GM19468 (cell line): ENCODE data around the gene SNCB.

Source experiments
- ATAC-seq: cut with Tn5 transposase; IDR thresholded peaks from one replicate; pipeline ENCODE4 v1.9.1; 2021; ENCODE audit warnings: mild to moderate bottlenecking, moderate library complexity, moderate number of reproducible peaks; ENCODE audit not compliant: unreplicated experiment; ENCODE audit errors: extremely low read depth

SNCB gene

DNA sequence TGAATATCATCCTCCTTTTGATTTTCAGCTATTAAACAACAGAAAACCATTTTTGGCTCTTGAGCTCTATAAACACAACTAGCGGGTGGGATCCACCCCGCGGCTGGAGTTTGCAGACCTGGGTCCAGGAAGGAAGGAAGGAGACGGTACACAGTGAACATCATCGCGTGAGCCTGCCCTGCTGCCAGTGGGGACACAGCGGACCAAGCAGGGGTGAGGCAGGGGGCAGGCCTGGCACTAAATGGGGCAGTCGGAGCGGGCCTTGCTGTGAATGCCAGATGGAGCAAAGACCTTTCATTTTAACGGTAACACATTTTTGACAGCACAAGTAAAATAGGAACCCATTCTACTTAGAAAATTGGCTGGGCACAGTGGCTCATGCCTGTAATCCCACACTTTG lies 31.3 kb upstream of the SNCB start:
- no peak for ATAC-seq

DNA sequence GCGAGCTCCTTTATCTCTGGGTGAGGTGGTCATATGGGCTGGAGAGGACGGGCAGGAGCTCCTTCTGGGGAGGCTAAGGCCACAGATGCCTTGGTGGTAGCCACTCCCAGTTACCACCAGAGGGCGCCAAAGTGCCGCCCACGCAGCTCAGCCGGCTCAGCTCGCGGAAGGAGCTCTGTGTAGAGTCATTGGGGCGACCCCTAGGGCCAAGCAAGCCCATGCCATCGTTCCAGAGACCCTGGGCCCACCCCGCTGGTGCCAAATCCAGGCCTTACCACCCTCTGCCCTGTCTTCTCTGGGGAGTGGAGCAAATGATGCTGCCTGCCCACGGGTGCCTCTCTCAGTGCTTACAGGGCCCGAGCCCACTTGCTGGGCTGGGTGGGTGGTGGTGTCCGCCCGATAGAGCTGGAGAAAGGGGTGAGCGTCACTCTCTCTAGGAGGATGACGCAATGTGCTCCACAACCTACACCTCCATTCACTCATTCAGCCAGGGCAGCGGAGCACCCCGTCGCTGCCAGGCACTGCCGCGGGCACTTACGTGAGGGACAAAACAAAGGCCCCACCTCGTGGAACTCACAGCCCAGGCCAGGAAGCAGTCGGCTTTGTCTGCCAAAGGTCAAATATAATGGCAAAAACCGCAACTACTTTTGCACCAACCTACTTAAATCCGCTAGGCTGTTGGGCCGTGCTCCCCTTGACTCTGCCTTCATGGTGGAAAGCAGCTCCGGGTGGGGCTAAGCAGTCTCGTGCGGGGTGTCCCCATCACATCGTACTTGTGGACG lies 30.7 kb upstream of the SNCB start:
- no peak for ATAC-seq

DNA sequence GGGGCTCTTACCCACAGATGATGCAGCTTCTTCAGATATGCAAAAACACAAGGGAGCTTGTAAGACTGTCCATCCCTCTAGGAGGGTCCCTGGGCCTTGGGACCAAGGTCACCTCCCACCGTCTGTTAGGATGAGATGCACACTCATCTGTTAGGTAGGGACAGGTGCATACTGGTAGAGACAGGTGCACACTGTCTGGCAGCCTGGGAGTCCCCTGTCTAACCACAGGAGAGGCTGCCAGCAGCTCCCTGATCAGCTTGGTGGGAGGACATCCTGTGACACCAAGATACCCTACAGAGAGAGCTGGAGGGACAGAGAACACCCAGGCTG lies 30.2 kb upstream of the SNCB start:
- ATAC-seq: no peak

- no peak for ATAC-seq
These were observed 29.6 kb upstream of the SNCB start for GRCh38 chr5:176659860-176660461.

GRCh38 chr5:176659512-176659839 lies 29.1 kb upstream of the SNCB start:
- no peak for ATAC-seq

DNA sequence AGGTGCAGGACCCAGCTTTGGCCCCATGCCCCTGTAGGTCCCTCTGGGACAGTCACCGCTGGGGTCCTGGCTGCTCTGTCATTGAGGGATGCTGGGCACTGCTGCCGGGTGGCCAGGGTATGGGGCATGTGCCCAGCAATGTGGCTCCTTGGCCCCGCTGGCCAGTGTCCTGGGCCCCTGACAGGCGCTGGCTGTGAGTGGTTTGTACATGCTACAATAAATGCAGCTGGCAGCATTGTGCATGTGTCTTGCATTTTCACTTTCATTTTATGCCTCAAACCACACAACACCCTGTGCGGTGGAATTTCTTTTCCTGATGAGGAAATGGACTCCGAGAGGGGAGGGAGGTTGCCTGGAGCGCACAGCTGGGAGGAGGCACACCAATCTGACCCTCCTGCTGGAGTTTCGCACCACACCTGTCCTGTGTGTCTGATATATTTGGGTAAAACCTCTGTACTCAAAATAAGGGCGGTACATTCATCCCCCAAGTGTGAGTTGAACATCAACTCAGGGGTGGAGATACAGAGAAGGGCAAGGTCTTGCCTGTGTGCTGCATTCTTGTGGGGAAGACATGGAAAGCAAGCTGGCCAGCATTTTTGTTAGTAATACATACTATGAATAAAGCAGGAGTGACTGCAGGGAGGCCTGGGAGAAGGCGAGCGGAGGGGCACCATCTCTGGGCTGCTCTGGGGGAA lies 28.6 kb upstream of the SNCB start:
- no peak for ATAC-seq

- ATAC-seq: no peak
These were observed 27.8 kb upstream of the SNCB start for GRCh38 chr5:176658007-176658599.

DNA sequence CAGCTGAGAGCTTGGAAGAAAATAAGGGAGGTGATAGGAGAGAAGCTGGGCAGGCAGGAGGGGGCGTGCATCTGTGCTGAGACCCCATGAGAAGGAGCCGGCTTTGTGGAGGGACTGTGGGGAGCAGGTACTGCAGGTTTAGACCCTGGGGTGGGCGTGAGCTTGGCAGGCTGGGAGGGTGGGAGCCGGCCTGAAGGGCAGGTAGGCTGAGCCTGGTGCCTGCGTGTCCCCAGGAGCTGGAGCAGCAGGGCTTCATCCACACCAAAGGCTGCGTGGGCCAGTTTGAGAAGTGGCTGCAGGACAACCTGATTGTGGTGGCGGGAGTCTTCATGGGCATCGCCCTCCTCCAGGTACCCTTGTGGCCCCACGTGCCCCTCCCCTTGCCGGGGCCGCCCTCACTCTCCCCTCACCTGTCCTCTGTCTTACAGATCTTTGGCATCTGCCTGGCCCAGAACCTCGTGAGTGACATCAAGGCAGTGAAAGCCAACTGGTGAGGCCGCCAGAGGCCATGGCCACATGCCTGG lies 26.2 kb upstream of the SNCB start:
- no peak for ATAC-seq

GRCh38 chr5:176654856-176655255 lies 24.5 kb upstream of the SNCB start:
- ATAC-seq: no peak

DNA sequence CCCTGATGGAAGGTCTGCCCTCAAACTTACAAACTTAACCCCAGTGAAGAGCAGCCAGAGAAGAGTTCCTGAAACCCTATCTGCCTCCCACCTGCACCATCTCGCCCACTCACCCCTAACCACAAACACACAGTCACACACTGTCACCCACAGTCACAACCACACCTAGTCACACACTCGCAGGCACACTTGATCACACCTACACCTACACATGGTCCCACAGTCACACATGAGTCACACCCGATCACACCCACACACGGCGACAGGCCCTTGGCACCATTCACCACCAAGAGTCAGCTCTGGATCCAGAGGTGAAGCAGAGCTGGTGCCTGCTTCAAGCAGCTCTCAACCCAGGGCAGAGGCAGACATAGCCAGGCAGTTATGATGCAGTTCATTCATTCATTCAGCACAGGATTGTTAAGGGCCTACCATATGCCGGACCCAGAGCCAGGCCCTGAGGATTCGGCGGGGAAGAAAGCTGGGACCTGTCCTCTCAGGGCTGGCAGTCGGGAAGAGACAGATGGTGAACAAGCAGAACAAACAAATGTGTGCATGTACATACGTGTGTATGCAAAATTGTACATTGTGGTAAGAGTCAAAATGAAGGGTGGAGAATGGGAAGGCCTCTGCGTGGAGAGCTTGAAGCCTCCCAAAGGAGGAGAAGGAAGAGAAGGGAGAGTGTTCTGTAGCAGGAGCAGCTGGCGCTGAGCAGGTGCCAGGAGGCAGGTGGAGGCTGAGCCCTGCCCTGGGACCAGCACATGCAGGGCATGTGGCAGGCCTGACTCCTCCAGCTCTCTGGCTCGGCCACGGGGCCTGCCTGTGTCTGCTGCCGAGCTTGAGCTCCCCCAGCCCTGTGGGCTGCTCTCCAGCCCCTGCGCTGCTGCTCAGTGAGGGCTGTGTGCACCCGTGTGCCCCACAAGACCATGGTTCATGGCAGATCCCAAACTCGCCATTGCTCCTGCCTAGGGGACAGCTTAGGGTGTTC lies 23.4 kb upstream of the SNCB start:
- no peak for ATAC-seq

DNA sequence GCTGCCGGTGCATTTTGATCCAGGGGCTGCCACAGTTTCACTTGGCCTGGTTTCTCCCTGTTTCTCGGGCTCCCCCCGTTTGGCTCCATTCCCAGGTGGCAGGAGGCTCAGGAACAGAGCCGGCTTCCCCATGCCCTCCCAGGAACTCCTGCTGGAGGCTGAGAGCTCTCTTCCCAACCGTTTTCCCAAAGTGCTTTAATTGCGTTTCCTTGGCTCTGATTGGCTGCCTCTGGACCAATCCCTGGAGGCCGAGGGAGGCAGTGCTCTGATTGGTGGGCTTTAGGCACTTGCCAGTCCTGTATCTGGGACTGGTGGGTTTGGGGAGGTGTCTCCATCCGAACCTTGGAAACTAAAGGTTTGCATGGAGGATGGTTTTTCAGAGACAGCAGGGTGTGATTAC lies 21.8 kb upstream of the SNCB start:
- no peak for ATAC-seq

DNA sequence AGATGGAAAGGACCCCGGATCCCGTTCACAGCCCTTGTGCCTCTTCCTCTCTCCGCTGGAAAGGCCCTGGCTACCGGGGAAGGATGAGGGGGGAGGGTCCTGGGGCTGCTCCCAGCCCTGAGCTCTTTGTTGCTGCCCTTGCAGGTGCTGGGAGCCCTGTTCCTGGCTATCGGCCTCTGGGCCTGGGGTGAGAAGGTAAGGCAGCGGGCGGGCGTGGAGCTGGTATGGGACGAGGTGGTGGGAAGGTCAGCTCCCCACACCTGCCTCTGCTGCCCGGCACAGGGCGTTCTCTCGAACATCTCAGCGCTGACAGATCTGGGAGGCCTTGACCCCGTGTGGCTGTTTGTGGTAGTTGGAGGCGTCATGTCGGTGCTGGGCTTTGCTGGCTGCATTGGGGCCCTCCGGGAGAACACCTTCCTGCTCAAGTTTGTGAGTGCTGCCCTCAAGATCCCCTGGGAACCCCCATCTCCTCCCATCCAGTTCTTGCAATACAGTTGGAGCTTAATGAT lies 21.2 kb upstream of the SNCB start:
- no peak for ATAC-seq

GRCh38 chr5:176650354-176650884 lies 20.1 kb upstream of the SNCB start:
- ATAC-seq: no peak

DNA sequence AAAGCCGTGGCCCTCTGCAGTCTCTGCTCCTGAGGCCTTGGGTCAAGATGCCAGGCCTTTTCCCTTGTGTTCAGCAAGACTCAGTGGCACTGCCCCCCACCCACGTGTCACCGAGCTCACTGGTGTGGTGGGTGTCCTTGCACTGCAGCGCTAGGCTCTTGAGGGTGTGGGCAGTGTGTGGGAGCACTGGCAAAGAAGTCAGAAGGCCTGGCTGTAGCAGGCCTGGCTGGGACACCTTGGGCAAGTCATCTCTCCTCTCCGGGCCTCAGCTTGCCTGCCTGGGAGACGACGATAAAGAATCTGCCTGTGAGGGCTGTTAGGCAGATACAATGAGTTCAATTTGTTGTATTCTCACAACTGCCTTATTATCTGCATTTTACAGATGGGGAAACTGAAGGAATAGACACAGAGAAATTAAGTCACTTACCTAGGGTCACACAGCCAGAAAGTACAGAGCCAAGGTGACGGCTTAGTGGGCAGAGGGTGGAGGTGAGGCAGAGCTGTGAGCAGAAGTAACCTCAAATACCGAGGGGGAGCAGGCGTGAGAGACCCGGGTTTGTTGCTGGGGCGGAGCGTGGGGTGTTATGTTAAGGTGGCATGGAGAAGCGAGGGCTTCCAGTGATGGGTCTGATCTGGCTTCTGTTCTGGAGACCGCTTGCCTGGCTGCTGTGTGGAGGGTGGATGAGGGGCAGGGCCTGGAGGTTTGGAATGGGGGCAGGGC lies 18.3 kb upstream of the SNCB start:
- no peak for ATAC-seq

DNA sequence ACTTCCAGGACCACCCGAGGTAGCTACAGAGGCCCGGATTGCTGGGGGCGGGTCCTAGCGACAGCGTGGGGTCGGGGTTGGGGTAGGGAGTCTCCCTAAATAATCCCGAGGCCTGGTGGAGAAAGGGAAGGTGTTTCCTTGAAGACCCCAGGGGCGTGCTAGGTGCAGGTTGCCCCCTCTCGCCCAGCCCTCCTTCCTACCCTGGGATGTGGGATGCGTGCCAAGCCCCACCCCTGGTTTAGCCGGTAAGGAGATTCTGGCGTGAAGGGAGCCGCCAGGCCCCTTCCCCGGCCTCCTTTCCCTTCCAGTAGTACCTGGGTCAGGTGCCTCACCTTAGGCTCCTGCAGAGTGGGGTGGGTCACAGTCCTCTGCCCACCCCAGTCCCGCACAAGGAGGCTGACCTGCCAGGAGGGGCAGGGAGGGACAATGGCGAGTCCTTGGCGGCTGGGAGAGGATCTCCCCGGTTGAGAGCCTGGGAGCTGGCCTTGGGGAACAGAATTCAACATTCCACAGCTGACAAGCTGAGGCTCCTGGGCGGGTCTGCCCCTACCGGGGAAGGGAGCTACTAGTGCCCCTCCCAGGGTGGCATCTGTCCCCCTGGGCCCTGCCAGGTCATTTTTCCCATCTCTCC lies 17.6 kb upstream of the SNCB start:
- ATAC-seq: no peak

GRCh38 chr5:176647030-176647842 lies 16.9 kb upstream of the SNCB start, which contains the start of gene TSPAN17:
Gene TSPAN17, plus strand, starts transcription at chr5:176647484. Its CDS starts 132 bp downstream, at chr5:176647616.
- peak; percentile 87 for ATAC-seq

DNA sequence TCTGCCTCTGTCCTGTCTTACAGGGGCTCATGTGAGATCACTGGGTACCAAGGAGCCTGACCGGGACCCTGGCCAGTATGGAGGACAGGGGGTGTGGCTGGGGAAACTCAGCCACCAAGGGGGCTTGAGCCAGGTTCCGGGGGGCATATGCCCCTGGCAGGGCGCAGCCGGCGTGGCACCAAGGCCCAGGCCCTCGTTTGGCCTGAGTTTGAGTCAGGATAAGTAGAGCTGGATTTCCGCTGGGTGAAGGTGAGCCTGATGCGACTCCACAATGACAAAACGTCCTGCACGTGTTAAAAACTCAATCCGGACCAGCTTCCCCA lies 16.3 kb upstream of the SNCB start:
- no peak for ATAC-seq
